ENCODE results near the gene SEC16A.

- TF ChIP-seq CTCF (IDR thresholded peaks at IDR 0.05) (no peak), EP300 (IDR thresholded peaks at IDR 0.05) (no peak), POLR2AphosphoS5 (IDR thresholded peaks at IDR 0.05) (no peak), POLR2A (IDR thresholded peaks at IDR 0.05) (no peak)
Observed at GRCh38 chr9:136506425-136506824, 23.6 kb upstream of the SEC16A start.

All from suprapubic skin (tissue), 4 donors.